GM12878 (cell line): ENCODE data around the gene RPL22. TPM values are rescaled to one million over a fixed set of nuclear protein-coding genes. Genes with fewer than 3 reads are reported as not detected.

Source experiments
- BCLAF1 ChIP-seq: fragments of 450-650 bp; IDR thresholded peaks from 2 replicates; pipeline ENCODE4 v1.6.1; 2017; ENCODE audit warnings: antibody characterized with exemption, mild to moderate bottlenecking, moderate library complexity
- KAT2A ChIP-seq: conservative IDR thresholded peaks from 2 replicates; pipeline ENCODE4 v1.6.1; 2011; ENCODE audit warnings: low read depth, low read length; ENCODE audit not compliant: control insufficient read depth
- NFXL1 ChIP-seq: fragments of 450-650 bp; IDR thresholded peaks from 2 replicates; pipeline ENCODE4 v1.6.1; 2017; ENCODE audit warnings: antibody characterized with exemption, mild to moderate bottlenecking, borderline replicate concordance
- NFYB ChIP-seq: IDR thresholded peaks from 2 replicates; pipeline ENCODE4 v1.6.1; 2011; ENCODE audit warnings: low read depth, mild to moderate bottlenecking, low read length, improper control_type of control experiment, moderate library complexity; ENCODE audit not compliant: insufficient read depth
- PAX8 ChIP-seq: fragments of 450-650 bp; IDR thresholded peaks from 2 replicates; pipeline ENCODE4 v1.6.1; 2017; ENCODE audit warnings: mild to moderate bottlenecking, moderate library complexity
- PKNOX1 ChIP-seq: fragments of 450-650 bp; IDR thresholded peaks from 2 replicates; pipeline ENCODE4 v1.6.1; 2016; ENCODE audit warnings: mild to moderate bottlenecking
- RAD21 ChIP-seq: IDR thresholded peaks from 2 replicates; pipeline ENCODE4 v1.6.1; 2011; ENCODE audit warnings: mild to moderate bottlenecking, low read depth, low read length, moderate library complexity; ENCODE audit not compliant: insufficient read depth
- ZNF622 ChIP-seq: fragments of 450-650 bp; IDR thresholded peaks from 2 replicates; pipeline ENCODE4 v1.6.1; 2017; ENCODE audit warnings: mild to moderate bottlenecking, inconsistent platforms
- polyA plus RNA-seq, 11 experiments: library from polyadenylated mRNA; depleted of rRNA in 4 of 11; unstranded in 6 of 11; stranded (reverse) in 5 of 11; fragments of >200 nt; fragmentation: Nextera tagmentation in 4 of 11; fragmentation: Illumina TruSeq in 1 of 11; extraction: Ambion mirVana in 4 of 11; extraction: Trizol in 1 of 11; gene quantifications; 1 replicate in 1 of 11; 2 replicates in 10 of 11; pipeline versions ENCODE4 v1.2.1 to v1.2.3, GENCODE V29; 2011 to 2016; ENCODE audit warnings: inconsistent platforms in 2 of 11, missing spikeins in 2 of 11, low read depth in 1 of 11
- total RNA-seq, 4 experiments: library from RNA; depleted of rRNA in 3 of 4; stranded (reverse); fragments of >200 nt in 3 of 4; fragmentation: Illumina TruSeq in 1 of 4; extraction: Trizol in 1 of 4; gene quantifications; 2 replicates each; pipeline versions ENCODE4 v1.2.1 to v1.2.3, GENCODE V29; 2013 to 2021

The RPL22 gene
- total and polyA plus RNA-seq, 10 of the 15 experiments (the other 5 are each of a cell fraction or from before 2014, with no cell fraction given), result 191 to 560 (median 430) TPM

- TF ChIP-seq RAD21, result no peak
- no peak for TF ChIP-seq NFXL1
- TF ChIP-seq PKNOX1, result no peak
- no peak for TF ChIP-seq BCLAF1
- no peak for TF ChIP-seq PAX8
- no peak for TF ChIP-seq ZNF622
- no peak for TF ChIP-seq KAT2A
- TF ChIP-seq NFYB, result no peak
These were observed 31.7 kb downstream of the RPL22 start (continued) for GRCh38 chr1:6167391-6168303.
